Ovary (tissue), 9 donors: Measurements from ENCODE around the gene FAM83B. TPM values are rescaled to one million over a fixed set of nuclear protein-coding genes. Genes with fewer than 3 reads are reported as not detected.

Source experiments
- DNase-seq, 5 donors: peaks; one replicate each; pipeline ENCODE4 v3.0.0-alpha.2; 2019 to 2020
- H3K27ac ChIP-seq, 2 donors: fragments of 200-600 bp; one replicate each; pipeline versions ENCODE4 v1.5.1 to v1.8.0; 2019 to 2022
- H3K27me3 ChIP-seq: fragments of 200-600 bp; one replicate; pipeline ENCODE4 v1.8.0; 2022
- H3K36me3 ChIP-seq: fragments of 200-600 bp; sonication (generic); one replicate; pipeline ENCODE4 v1.5.1; 2019
- H3K4me1 ChIP-seq: one replicate; pipeline ENCODE4 v1.8.1; 2013; ENCODE audit warnings: mild to moderate bottlenecking, moderate library complexity; ENCODE audit not compliant: insufficient read depth
- H3K4me3 ChIP-seq: fragments of 200-600 bp; sonication (generic); one replicate; pipeline ENCODE4 v1.5.1; 2017
- H3K9me3 ChIP-seq, 2 donors: fragments of 200-600 bp in 1 of 2; sonication (generic) in 1 of 2; one replicate each; pipeline versions ENCODE4 v1.5.1 to v1.8.1; 2013 to 2019; ENCODE audit warnings: mild to moderate bottlenecking in 1 of 2, moderate library complexity in 1 of 2
- CTCF ChIP-seq, 3 donors: fragments of 450-650 bp in 2 of 3; fragments of 200-600 bp in 1 of 3; IDR thresholded peaks; one replicate each; pipeline versions ENCODE4 v1.5.1 to v1.8.0; 2016 to 2022; ENCODE audit warnings: antibody characterized with exemption in 3 of 3, mild to moderate bottlenecking in 1 of 3
- EP300 ChIP-seq: sonication (generic); formaldehyde crosslinking; IDR thresholded peaks from one replicate; pipeline ENCODE4 v1.6.1; 2017; ENCODE audit warnings: antibody characterized with exemption
- POLR2A ChIP-seq: fragments of 450-650 bp; IDR thresholded peaks from one replicate; pipeline ENCODE4 v1.6.1; 2017; ENCODE audit warnings: antibody characterized with exemption, mild to moderate bottlenecking, moderate library complexity
- WGBS, 3 donors: extraction: QIAGEN DNeasy Blood & Tissue Kit in 1 of 3; methylation state at CpG; one replicate each; pipeline versions ENCODE4 v1.1.5 to v1.1.7; 2013 to 2017; 5-methylcytosine and 5-hydroxymethylcytosine counted together
- intact Hi-C, 4 donors: fragments of 100-400 bp; cut with DNase I; formaldehyde crosslinking; loops; one replicate each; pipeline versions ENCODE4 v1.11.0 to v1.15.1; 2022 to 2023
- polyA plus RNA-seq, 2 donors: library from polyadenylated mRNA; stranded (reverse); fragments of 200-250 nt in 1 of 2; fragments of 350-450 nt in 1 of 2; fragmentation: Illumina TruSeq in 1 of 2; extraction: RNeasy Lipid Tissue Mini Kit (QIAGEN cat#74804) in 1 of 2; gene quantifications; one replicate each; pipeline ENCODE4 v1.2.3, GENCODE V29; 2013 to 2014
- total RNA-seq, 7 donors: library from RNA; depleted of rRNA in 2 of 7; stranded (reverse); fragments of >200 nt in 2 of 7; fragmentation: NEBNext Ultra II Directional in 3 of 7; extraction: Animal tissue kit (Norgen Biotek cat#: 25700) in 3 of 7; gene quantifications; one replicate each; pipeline versions ENCODE4 v1.1.0 to v1.2.4, GENCODE V29; 2016 to 2023
- donor health status: DM: no; HTN: no; CAD: no; lungs with moderate emphysema.
- donor health status: DM: no; HTN: no; CAD: no.
- donor health status: Bipolar disorder and iron deficiency.
- donor health status: DM: yes; HTN: yes; CAD: no.
- donor health status: DM: no; HTN: no; CAD: no.
- donor health status: DM: yes; HTN: yes; CAD: no.

The FAM83B gene
- total and polyA plus RNA-seq, 9 donors, result 0.10 to 4.3 (median 0.46) TPM; not detected in 4

GRCh38 chr6:54874349-54875048 is 27.9 kb downstream of the FAM83B start:
- no peak for TF ChIP-seq CTCF (IDR thresholded peaks at IDR 0.05)
- TF ChIP-seq EP300, result no peak
- TF ChIP-seq POLR2A, result no peak
- WGBS, 3 donors, result 73 to 76% (median 76%) methylated on average over 2 of the region's 2 CpGs
- DNase-seq, result no peak
- no peaks in the 10 kb centered on the region for H3K27me3 ChIP-seq
- no peak overlapping the region for H3K27ac ChIP-seq
- H3K4me3 ChIP-seq, result no peak overlapping the region
- intact Hi-C loops, result no loop called here
- no peaks in the 10 kb centered on the region for H3K36me3 ChIP-seq
- no peaks in the 10 kb centered on the region for H3K4me1 ChIP-seq
- H3K9me3 ChIP-seq, result no peaks in the 10 kb centered on the region

- intact Hi-C loops, result no loop called here
- no peak for TF ChIP-seq POLR2A
- TF ChIP-seq CTCF (IDR thresholded peaks at IDR 0.05), result no peak
- TF ChIP-seq EP300, result no peak
- no peak for DNase-seq
- Histone ChIP-seq H3K4me1 (no peaks in the 10 kb centered on the region), H3K27ac (no peak overlapping the region), H3K36me3 (no peaks in the 10 kb centered on the region), H3K9me3 (no peaks in the 10 kb centered on the region), H3K4me3 (no peak overlapping the region), H3K27me3 (no peaks in the 10 kb centered on the region)
- 75 to 83% (median 79%) methylated on average over 3 of the region's 3 CpGs for WGBS, 3 donors
Measured at GRCh38 chr6:54875539-54875938, 29.0 kb downstream of the FAM83B start.

DNA sequence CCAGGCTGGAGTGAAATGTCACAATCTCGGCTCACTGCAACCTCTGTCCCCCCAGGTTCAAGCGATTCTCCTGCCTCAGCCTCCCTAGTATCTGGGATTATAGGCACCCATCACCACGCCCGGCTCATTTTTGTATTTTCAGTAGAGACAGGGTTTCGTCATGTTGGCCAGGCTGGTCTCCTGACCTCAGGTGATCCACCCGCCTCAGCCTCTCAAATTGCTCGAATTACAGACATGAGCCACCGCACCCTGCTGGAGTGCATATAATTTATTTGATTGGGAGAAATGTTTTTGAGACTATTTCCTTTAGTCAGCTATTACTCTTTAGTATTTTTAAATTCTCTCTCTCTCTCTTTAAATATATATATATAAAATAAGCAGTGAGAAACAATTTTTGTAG is 29.8 kb downstream of the FAM83B start:
- intact Hi-C loops, result no loop called here
- 85 to 88% (median 87%) methylated on average over 8 of the region's 8 CpGs for WGBS, 3 donors
- Histone ChIP-seq H3K9me3 (no peaks in the 10 kb centered on the region), H3K36me3 (no peaks in the 10 kb centered on the region), H3K4me3 (no peak overlapping the region), H3K27ac (no peak overlapping the region), H3K27me3 (no peaks in the 10 kb centered on the region), H3K4me1 (no peaks in the 10 kb centered on the region)
- no peak for DNase-seq
- TF ChIP-seq POLR2A (no peak), EP300 (no peak), CTCF (IDR thresholded peaks at IDR 0.05) (no peak)

GRCh38 chr6:54876871-54877270 is 30.3 kb downstream of the FAM83B start:
- intact Hi-C loops, result no loop called here
- Histone ChIP-seq H3K27ac (no peak overlapping the region), H3K4me3 (no peak overlapping the region), H3K27me3 (no peaks in the 10 kb centered on the region), H3K36me3 (no peaks in the 10 kb centered on the region), H3K9me3 (no peaks in the 10 kb centered on the region), H3K4me1 (no peaks in the 10 kb centered on the region)
- TF ChIP-seq EP300, result no peak
- no peak for TF ChIP-seq CTCF (IDR thresholded peaks at IDR 0.05)
- no peak for TF ChIP-seq POLR2A
- no peak for DNase-seq
